Measurements from ENCODE around the gene STXBP1.

DNA sequence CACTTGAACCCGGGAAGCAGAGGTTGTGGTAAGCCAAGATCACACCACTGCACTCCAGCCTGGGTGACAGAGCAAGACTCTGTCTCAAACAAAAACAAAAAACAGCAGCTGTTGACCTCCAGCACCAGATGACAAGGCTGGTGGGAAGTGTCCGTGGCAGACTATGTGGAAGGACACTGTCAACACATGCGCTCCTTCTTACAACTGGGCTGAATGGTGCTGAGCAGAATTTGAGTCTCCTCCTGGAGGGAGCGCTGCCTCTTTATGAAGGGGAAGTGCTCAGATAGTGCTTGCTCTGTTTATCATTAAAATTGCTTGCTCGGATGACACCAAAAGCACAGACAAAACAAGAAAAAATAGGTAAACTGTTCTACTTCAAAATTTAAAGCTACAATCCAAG, 85.5 kb downstream of the STXBP1 start:
- TF ChIP-seq, protein P1, sequence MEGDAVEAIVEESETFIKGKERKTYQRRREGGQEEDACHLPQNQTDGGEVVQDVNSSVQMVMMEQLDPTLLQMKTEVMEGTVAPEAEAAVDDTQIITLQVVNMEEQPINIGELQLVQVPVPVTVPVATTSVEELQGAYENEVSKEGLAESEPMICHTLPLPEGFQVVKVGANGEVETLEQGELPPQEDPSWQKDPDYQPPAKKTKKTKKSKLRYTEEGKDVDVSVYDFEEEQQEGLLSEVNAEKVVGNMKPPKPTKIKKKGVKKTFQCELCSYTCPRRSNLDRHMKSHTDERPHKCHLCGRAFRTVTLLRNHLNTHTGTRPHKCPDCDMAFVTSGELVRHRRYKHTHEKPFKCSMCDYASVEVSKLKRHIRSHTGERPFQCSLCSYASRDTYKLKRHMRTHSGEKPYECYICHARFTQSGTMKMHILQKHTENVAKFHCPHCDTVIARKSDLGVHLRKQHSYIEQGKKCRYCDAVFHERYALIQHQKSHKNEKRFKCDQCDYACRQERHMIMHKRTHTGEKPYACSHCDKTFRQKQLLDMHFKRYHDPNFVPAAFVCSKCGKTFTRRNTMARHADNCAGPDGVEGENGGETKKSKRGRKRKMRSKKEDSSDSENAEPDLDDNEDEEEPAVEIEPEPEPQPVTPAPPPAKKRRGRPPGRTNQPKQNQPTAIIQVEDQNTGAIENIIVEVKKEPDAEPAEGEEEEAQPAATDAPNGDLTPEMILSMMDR (IDR thresholded peaks at IDR 0.05) = no peak
- TF ChIP-seq POLR2AphosphoS5 (IDR thresholded peaks at IDR 0.05) = no peak
